KMS-11 (cell line): Measurements from ENCODE around the gene PDZRN3.
A peak's percentile ranks its signal among the peaks of the same experiment; 100 is the strongest.

Source experiments
- H2AFZ ChIP-seq: fragments of 200-600 bp; sonication (generic); 2 replicates; pipeline ENCODE4 v1.6.1; 2016; ENCODE audit warnings: antibody characterized with exemption, mixed run types, low read depth
- H3K27ac ChIP-seq: fragments of 200-600 bp; sonication (generic); 2 replicates; pipeline ENCODE4 v1.6.1; 2016; ENCODE audit warnings: mild to moderate bottlenecking, mixed run types
- H3K27me3 ChIP-seq: fragments of 200-600 bp; sonication (generic); 2 replicates; pipeline ENCODE4 v1.6.1; 2017; ENCODE audit warnings: mild to moderate bottlenecking, low read depth, mixed run types, moderate library complexity; ENCODE audit not compliant: insufficient read depth
- H3K36me3 ChIP-seq: fragments of 200-600 bp; sonication (generic); 2 replicates; pipeline ENCODE4 v1.6.1; 2017; ENCODE audit warnings: mild to moderate bottlenecking, mixed run types; ENCODE audit not compliant: insufficient read depth
- H3K4me1 ChIP-seq: fragments of 200-600 bp; sonication (generic); 2 replicates; pipeline ENCODE4 v1.6.1; 2016; ENCODE audit warnings: mild to moderate bottlenecking, low read depth, mixed run types; ENCODE audit not compliant: poor library complexity, severe bottlenecking
- H3K4me2 ChIP-seq: fragments of 200-600 bp; sonication (generic); 2 replicates; pipeline ENCODE4 v1.7.0; 2016; ENCODE audit warnings: mild to moderate bottlenecking, mixed run types
- H3K4me3 ChIP-seq: fragments of 200-600 bp; sonication (generic); IDR thresholded peaks from 2 replicates; pipeline ENCODE4 v1.6.1; 2017; ENCODE audit warnings: low read depth, low read length, mixed read lengths; ENCODE audit not compliant: insufficient read depth
- H3K79me2 ChIP-seq: fragments of 200-600 bp; sonication (generic); 2 replicates; pipeline ENCODE4 v1.6.1; 2016; ENCODE audit warnings: low read depth, mixed run types; ENCODE audit not compliant: insufficient read depth
- H3K9ac ChIP-seq: fragments of 200-600 bp; sonication (generic); 2 replicates; pipeline ENCODE4 v1.6.1; 2016; ENCODE audit warnings: mild to moderate bottlenecking, mixed run types
- H4K20me1 ChIP-seq: fragments of 200-600 bp; sonication (generic); 2 replicates; pipeline ENCODE4 v1.6.1; 2016; ENCODE audit warnings: mild to moderate bottlenecking, mixed run types; ENCODE audit not compliant: insufficient read depth
- TF ChIP-seq, protein P1 (sequence below): fragments of 200-600 bp; sonication (generic); conservative IDR thresholded peaks from 2 replicates; pipeline ENCODE4 v1.6.1; 2017; ENCODE audit warnings: low read depth, mild to moderate bottlenecking, antibody characterized with exemption, low read length, moderate library complexity, mixed read lengths

PDZRN3 gene

DNA sequence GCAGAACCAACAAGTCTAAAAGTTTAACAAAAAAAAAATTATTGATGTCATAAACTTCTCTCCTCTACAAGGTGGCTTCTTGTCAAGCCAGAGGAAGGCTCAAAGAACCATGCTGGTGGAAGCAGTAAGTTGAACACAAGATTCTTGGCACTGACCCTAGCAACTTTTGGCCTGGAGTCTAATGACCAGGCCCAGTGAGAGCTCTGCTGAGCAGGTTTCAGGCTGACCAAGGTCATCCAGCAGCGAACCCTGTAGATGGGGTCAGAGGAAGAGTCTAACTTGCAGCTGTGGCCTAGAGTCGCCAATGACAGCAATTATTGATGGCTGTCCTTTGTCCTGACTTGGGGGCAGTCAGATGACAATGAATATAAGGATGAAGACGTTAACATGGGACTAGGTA is 43.1 kb upstream of the PDZRN3 start:
- TF ChIP-seq, protein P1, sequence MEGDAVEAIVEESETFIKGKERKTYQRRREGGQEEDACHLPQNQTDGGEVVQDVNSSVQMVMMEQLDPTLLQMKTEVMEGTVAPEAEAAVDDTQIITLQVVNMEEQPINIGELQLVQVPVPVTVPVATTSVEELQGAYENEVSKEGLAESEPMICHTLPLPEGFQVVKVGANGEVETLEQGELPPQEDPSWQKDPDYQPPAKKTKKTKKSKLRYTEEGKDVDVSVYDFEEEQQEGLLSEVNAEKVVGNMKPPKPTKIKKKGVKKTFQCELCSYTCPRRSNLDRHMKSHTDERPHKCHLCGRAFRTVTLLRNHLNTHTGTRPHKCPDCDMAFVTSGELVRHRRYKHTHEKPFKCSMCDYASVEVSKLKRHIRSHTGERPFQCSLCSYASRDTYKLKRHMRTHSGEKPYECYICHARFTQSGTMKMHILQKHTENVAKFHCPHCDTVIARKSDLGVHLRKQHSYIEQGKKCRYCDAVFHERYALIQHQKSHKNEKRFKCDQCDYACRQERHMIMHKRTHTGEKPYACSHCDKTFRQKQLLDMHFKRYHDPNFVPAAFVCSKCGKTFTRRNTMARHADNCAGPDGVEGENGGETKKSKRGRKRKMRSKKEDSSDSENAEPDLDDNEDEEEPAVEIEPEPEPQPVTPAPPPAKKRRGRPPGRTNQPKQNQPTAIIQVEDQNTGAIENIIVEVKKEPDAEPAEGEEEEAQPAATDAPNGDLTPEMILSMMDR, result no peak
- no peak overlapping the region for H3K4me3 ChIP-seq

DNA sequence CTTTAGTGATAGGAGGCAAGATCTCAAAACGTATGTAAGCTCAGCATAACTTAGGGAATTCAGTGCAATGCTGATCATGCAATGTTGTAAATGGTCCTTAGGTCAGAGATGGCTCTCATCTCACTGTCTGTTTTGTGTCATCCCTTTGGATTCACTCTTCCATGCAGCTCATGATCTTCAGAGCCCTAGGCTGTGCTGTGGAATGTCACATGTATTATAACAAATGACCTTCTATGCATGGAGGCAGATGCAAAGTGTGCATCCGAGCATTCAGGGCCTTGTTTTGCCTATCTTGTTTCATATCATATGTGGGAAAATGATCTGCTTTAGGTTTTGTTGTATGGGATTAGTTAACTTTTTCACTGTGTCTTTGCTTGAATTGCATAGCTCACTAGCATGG is 40.5 kb upstream of the PDZRN3 start:
- TF ChIP-seq, protein P1, result no peak
- H3K4me2 ChIP-seq, result peak overlapping the region; percentile 73; the same call in 1 of the 2 replicates
- no peaks in the 10 kb centered on the region for H3K36me3 ChIP-seq
- H2AFZ ChIP-seq, result no peak overlapping the region; the same call in 1 of the 2 replicates
- no peaks in the 10 kb centered on the region for H4K20me1 ChIP-seq
- no peak overlapping the region for H3K4me3 ChIP-seq
- H3K4me1 ChIP-seq, result peaks cover 30% of the 10 kb centered on the region
- H3K27ac ChIP-seq, result peak overlapping the region; percentile 61; the same call in 1 of the 2 replicates
- no peak overlapping the region for H3K9ac ChIP-seq
- H3K27me3 ChIP-seq, result no peaks in the 10 kb centered on the region
- no peaks in the 10 kb centered on the region for H3K79me2 ChIP-seq

More for the DNA sequence above, 43.1 kb upstream of the PDZRN3 start:
- no peaks in the 10 kb centered on the region for H3K79me2 ChIP-seq
- H3K27me3 ChIP-seq, result no peaks in the 10 kb centered on the region
- H4K20me1 ChIP-seq, result no peaks in the 10 kb centered on the region
- H3K9ac ChIP-seq, result no peak overlapping the region
- H3K4me2 ChIP-seq, result no peak overlapping the region
- no peak overlapping the region for H2AFZ ChIP-seq
- H3K27ac ChIP-seq, result no peak overlapping the region
- H3K36me3 ChIP-seq, result no peaks in the 10 kb centered on the region
- peaks cover 28% of the 10 kb centered on the region for H3K4me1 ChIP-seq

DNA sequence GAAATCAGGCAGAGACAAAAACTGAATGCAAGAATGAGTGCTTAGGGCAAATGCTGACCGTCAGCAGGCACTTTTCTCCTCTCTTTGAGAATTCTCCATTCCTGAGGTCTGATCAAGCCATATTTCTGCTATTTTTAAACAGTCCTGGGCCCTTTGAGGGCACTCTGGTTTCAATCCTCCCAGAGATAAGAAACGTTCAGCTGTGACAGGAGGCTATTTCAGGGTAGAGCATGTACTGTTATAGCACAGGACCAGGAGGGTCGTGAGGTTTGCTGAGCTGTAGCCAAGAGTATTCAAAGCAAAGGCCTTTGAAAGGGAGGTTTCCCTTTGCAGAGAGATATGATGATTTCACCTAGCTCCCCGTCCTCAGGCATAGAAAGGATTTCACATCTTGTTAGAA is 39.6 kb upstream of the PDZRN3 start:
- no peaks in the 10 kb centered on the region for H4K20me1 ChIP-seq
- no peaks in the 10 kb centered on the region for H3K79me2 ChIP-seq
- TF ChIP-seq, protein P1, result no peak
- peak overlapping the region; percentile 73 for H3K4me2 ChIP-seq
- peak overlapping the region; percentile 3; the same call in 1 of the 2 replicates for H3K9ac ChIP-seq
- peak overlapping the region; percentile 47 for H2AFZ ChIP-seq
- H3K4me1 ChIP-seq, result peaks cover 30% of the 10 kb centered on the region
- H3K27me3 ChIP-seq, result no peaks in the 10 kb centered on the region
- no peak overlapping the region for H3K4me3 ChIP-seq
- no peaks in the 10 kb centered on the region for H3K36me3 ChIP-seq
- H3K27ac ChIP-seq, result peak overlapping the region; percentile 61

DNA sequence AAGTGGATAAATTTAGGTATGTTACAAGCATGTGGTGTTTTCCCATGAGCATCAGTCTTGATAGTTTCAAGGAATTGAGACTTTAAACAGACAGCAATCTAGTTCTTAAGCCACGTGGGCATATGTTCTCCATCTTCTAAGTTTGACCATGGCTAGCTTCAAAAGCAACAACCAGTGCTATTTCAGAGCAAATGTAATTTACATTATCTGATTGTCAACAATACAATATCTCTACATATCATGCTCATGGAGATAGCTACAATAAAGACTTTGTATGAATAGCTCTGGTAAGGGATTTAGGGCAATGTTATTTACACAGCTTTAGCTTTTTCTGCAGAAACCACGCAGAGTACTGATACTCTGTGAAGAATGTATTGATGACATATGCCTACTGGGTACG is 38.8 kb upstream of the PDZRN3 start:
- Histone ChIP-seq H3K79me2 (no peaks in the 10 kb centered on the region), H3K4me2 (peak overlapping the region; percentile 73; the same call in 1 of the 2 replicates), H3K4me3 (no peak overlapping the region), H3K27me3 (no peaks in the 10 kb centered on the region), H3K27ac (peak overlapping the region; percentile 61; the same call in 1 of the 2 replicates), H3K9ac (0 out of 2 replicates have a peak overlapping the region, but pooled peaks have one; percentile 3), H3K36me3 (no peaks in the 10 kb centered on the region), H3K4me1 (peaks cover 30% of the 10 kb centered on the region), H4K20me1 (no peaks in the 10 kb centered on the region), H2AFZ (peak overlapping the region; percentile 47)
- TF ChIP-seq, protein P1, result no peak
